ENCODE results near the gene SLC9A5.

DNA sequence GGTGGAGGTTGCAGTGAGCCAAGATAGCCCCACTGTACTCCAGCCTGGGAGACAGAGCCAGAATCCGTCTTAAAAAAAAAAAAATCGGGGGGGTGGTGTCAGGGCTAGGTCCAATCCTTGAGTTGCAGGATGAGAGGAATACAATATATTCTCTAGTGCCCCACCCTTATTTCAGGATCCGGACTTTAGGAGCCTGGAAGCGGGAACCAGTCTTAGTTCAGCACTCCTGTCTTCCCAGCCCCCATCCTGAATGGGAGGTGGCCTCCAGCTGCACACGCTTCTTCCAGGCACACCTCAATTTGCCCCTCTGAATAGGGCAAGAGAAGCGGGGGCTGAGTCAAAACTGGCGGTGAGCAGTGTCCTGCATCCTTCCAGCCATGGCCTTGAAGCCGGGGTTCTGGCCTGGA lies 3.1 kb upstream of the SLC9A5 start:
- no peak for TF ChIP-seq POLR2A (IDR thresholded peaks at IDR 0.05)
- TF ChIP-seq, protein P1, sequence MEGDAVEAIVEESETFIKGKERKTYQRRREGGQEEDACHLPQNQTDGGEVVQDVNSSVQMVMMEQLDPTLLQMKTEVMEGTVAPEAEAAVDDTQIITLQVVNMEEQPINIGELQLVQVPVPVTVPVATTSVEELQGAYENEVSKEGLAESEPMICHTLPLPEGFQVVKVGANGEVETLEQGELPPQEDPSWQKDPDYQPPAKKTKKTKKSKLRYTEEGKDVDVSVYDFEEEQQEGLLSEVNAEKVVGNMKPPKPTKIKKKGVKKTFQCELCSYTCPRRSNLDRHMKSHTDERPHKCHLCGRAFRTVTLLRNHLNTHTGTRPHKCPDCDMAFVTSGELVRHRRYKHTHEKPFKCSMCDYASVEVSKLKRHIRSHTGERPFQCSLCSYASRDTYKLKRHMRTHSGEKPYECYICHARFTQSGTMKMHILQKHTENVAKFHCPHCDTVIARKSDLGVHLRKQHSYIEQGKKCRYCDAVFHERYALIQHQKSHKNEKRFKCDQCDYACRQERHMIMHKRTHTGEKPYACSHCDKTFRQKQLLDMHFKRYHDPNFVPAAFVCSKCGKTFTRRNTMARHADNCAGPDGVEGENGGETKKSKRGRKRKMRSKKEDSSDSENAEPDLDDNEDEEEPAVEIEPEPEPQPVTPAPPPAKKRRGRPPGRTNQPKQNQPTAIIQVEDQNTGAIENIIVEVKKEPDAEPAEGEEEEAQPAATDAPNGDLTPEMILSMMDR (IDR thresholded peaks at IDR 0.05 in 8 of 11, conservative IDR thresholded peaks at IDR 0.05 in 3 of 11): no peak
